GM12872 (cell line): ENCODE data around the gene ARHGAP18.

Experiments
- TF ChIP-seq, protein P1 (sequence below): IDR thresholded peaks from 3 replicates; pipeline ENCODE4 v1.5.1; 2011; ENCODE audit warnings: low read depth, mild to moderate bottlenecking, low read length, moderate library complexity; ENCODE audit not compliant: insufficient read depth

ARHGAP18 gene

DNA sequence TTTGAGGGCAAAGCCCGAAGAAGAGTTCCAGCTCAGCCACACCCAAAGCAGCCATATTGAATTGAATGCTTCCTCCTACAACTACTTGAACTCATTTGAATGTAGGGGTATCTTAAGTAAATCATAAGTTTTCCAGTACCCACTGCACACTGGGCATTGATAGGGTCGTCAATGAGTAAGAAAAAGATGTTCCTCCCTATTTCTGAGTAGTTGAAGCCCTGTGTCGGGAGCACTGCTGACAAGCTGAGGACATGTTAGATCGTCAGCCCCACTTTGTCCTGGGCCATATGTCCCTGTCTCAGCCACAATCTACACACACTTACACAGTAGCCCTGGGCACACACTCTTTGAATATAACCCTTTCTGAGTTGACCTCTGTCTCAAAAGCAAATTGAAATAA lies 105.7 kb downstream of the ARHGAP18 start:
- TF ChIP-seq, protein P1, sequence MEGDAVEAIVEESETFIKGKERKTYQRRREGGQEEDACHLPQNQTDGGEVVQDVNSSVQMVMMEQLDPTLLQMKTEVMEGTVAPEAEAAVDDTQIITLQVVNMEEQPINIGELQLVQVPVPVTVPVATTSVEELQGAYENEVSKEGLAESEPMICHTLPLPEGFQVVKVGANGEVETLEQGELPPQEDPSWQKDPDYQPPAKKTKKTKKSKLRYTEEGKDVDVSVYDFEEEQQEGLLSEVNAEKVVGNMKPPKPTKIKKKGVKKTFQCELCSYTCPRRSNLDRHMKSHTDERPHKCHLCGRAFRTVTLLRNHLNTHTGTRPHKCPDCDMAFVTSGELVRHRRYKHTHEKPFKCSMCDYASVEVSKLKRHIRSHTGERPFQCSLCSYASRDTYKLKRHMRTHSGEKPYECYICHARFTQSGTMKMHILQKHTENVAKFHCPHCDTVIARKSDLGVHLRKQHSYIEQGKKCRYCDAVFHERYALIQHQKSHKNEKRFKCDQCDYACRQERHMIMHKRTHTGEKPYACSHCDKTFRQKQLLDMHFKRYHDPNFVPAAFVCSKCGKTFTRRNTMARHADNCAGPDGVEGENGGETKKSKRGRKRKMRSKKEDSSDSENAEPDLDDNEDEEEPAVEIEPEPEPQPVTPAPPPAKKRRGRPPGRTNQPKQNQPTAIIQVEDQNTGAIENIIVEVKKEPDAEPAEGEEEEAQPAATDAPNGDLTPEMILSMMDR: no peak

DNA sequence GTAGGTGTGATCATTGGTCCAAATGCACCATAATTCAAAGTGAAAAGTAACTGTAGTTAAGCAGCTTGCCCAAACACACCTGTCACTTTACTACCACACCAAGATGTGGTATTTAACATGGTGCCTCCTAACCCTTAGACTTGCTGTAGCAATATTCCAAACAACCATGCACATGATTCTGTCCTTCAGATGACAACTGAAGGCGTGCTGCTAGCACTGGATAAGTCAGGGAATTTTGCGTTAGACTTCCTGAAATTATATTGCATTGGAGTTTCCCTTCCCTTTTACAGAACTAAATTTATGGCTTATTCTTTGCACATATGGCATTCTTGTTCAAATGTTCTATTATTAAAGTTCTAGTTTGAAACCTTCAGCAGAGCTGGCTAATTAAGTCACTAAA lies 106.2 kb downstream of the ARHGAP18 start:
- TF ChIP-seq, protein P1: no peak

DNA sequence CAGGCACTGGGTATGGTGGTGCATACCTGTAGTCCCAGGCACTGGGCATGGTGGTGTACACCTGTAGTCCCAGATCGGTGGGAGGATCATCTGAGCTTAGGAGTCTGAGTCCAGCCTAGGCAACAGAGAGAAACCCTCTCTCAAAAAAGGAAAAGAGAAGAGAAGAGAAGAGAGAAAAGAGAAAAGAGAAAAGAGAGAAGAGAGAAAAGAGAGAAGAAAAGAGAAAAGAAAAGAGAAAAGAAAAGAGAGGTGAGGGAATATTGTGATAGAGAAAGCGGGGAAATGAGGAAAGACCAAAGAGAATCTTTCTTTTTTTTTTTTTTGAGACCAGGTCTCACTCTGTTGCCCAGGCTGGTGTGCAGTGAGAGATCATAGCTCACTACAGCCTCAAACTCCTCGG lies 108.7 kb downstream of the ARHGAP18 start:
- TF ChIP-seq, protein P1: no peak

DNA sequence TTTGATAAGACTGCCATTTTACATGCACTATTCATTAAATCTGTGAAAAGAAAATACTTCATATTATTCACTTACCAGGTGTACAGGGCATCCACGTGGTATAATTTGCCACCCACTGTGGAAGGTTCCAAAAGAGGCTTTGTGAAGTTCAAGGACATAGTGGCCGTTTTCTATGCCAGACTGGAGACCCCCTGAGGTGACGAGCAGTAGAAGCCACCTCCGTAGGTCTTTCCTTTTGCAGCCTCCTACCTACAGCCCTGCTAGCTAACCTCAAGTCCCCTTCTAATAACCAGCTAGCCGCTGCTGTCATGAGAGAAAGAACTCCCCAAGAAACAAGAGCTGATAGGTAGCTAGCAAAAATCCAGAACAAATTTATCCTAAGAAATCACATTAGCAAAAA lies 110.5 kb downstream of the ARHGAP18 start:
- TF ChIP-seq, protein P1: no peak

DNA sequence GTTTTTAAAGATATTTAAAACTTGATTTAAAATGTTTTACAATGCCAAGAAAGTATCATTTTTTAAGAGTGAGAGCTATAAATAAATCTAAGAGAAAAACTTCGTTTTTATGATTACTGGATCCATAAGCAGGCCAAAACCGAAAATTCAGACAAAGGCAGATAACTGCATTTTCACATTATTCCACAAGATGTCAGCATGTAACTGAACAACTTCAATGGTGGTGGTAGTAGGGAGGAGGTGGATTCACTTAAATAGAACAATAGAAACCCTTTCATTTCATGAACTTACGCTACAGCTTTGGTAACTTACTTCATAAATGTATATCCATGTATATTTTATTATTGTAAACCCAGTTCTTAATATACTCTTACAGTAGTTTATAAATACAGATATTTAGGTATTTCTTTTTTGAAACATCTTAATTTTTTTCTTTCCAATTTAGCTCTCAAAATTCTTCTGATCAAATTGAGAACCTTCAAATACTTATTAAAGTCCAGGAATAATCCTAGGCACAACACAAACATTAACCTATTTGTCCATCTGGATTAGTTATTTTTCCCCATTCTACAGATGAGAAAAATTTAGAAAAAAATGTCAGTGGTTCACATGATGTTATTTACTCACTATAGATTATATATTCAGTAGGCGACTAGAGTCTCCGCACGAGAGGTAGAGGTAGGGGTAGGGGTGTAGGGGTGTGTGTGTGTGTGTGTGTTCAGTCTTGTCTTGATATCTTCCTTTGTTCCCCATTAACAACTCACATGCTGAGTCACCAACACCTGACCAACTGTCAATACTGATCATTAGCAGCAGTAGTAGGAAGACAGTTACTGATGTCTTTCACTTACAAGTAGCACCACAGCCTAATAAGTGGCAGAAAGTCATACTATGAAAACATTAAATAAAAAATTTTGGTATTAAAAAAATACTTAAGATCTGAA lies 111.5 kb downstream of the ARHGAP18 start:
- TF ChIP-seq, protein P1: peak; percentile 59

DNA sequence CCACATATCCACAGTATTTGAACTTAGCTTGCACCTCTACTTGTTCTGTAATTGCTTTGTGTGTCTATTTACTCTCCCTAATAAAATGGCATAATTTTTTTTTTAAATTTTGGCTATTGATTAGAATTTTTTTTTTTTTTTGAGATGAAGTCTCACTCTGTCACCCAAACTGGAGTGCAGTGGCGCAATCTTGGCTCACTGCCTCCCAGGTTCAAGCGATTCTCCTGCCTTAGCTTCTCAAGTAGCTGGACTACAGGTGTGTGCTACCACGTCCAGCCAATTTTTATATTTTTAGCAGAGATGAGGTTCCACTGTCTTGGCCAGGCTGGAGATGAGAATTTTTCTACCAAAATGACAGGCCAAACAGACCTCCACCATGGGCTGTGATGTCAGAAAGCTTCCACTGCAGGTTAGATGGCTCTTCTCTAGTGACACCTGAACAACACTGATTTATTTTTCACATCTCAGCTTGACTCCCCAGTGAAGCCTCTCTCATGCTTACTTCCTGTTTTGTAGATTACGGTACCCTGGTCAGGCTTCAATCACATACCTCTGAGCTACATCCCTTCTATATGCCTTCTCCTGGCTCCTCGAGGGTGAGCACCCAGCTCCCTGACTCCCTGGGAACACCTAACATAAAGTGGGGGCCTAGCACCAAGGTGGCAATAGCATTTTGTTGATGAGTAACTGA lies 112.8 kb downstream of the ARHGAP18 start:
- TF ChIP-seq, protein P1: no peak

DNA sequence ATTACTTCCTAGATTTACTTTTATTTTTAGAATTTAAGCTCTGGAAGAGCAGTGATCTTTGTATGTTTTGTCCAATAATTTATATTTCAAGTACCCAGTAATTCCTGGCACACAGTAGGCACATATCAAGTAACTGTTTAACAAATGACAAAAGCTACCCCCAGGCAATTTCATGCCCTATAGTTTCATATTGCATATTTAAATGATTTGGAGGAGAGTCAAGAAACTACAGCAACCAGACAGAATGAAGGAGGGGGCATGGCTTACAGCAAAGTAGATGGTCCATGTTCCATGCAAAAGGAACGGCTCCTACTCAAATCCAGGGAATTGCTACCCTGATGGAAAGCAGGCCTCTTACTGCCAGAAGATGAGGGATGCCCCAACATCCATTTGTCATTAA lies 113.5 kb downstream of the ARHGAP18 start:
- TF ChIP-seq, protein P1: no peak
